ENCODE measurements around the gene GEMIN5.
"Not testable (repeated sequence)": the region's sequence is repeated elsewhere in the genome, so short reads cannot be mapped to it uniquely, and the experiment has no call there.

GEMIN5 gene

DNA sequence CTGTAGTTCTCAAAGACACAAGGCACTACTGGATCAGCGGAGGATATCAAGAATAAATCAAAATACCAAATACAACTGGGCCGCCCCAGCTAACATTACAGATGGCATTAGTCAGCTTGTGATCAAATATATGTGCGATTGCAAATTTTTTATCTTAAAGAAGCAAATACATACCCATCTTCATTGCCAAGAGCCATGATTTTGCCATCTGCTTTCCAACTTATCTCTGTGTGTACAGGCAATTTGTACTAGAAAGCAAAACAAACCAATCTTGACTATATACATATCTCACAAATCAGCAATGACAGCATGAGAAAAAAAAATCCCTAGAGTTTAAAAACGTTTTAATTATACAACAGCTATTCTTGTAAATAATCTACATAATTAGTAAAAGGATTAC lies 20.3 kb downstream of the GEMIN5 start:
- no peak for TF ChIP-seq CTCF (IDR thresholded peaks at IDR 0.05; ENCODE audit: insufficient read depth, low read depth, low read length, missing control alignments)
- no peak for DNase-seq (ENCODE audit: low read depth)
- no peak overlapping the region for H3K4me3 ChIP-seq (ENCODE audit: low read length)

- no peak for DNase-seq (ENCODE audit: low read depth)
- no peak overlapping the region for H3K4me3 ChIP-seq (ENCODE audit: low read length)
- no peak for TF ChIP-seq CTCF (IDR thresholded peaks at IDR 0.05; ENCODE audit: insufficient read depth, low read depth, low read length, missing control alignments)
These were observed 21.1 kb downstream of the GEMIN5 start for GRCh38 chr5:154916874-154917273.

DNA sequence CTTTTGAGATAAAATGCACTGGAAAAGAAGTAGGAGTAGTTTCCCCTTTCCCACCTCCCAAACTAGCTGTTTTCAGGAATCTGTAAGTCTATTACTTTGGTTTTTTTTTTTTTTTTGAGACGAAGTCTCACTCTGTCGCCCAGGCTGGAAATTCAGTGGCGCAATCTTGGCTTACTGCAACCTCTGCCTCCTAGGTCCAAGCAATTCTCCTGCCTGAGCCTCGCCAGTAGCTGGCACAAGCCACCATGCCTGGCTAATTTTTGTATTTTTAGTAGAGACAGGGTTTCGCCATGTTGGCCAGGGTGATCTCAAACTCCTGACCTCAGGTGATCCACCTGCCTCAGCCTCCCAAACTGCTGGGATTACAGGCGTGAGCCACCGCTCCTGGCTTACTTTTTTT lies 32.4 kb downstream of the GEMIN5 start:
- not testable (repeated sequence) for H3K4me3 ChIP-seq (ENCODE audit: low read length); DNase-seq (ENCODE audit: low read depth)

DNA sequence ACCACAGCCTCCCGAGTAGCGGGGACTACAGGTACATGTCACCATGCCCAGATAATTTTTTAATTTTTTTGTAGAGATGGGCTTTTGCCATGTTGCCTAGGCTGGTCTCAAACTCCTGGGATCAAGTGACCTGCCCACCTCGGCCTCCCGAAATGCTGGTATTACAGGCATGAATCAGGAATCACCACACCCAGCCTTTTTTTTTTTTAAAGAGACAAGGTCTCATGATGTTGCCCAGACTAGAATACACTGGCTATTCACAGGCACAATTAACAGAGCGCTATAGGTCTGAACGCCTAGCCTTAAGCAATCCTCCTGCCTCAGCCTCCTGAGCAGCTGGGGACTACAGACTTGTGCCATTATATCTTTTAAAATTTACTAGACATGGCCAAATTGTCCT lies 36.1 kb downstream of the GEMIN5 start:
- H3K4me3 ChIP-seq (ENCODE audit: low read length), result no peak overlapping the region
- no peak for TF ChIP-seq CTCF (IDR thresholded peaks at IDR 0.05; ENCODE audit: insufficient read depth, low read depth, low read length, missing control alignments)
- DNase-seq (ENCODE audit: low read depth), result no peak

GRCh38 chr5:154901276-154901675 lies 36.7 kb downstream of the GEMIN5 start:
- TF ChIP-seq CTCF (IDR thresholded peaks at IDR 0.05; ENCODE audit: insufficient read depth, low read depth, low read length, missing control alignments), result no peak
- no peak overlapping the region for H3K4me3 ChIP-seq (ENCODE audit: low read length)
- no peak for DNase-seq (ENCODE audit: low read depth)

GRCh38 chr5:154900066-154900465 lies 37.9 kb downstream of the GEMIN5 start:
- H3K4me3 ChIP-seq (ENCODE audit: low read length), result no peak overlapping the region
- no peak for TF ChIP-seq CTCF (IDR thresholded peaks at IDR 0.05; ENCODE audit: insufficient read depth, low read depth, low read length, missing control alignments)
- DNase-seq (ENCODE audit: low read depth), result no peak

DNA sequence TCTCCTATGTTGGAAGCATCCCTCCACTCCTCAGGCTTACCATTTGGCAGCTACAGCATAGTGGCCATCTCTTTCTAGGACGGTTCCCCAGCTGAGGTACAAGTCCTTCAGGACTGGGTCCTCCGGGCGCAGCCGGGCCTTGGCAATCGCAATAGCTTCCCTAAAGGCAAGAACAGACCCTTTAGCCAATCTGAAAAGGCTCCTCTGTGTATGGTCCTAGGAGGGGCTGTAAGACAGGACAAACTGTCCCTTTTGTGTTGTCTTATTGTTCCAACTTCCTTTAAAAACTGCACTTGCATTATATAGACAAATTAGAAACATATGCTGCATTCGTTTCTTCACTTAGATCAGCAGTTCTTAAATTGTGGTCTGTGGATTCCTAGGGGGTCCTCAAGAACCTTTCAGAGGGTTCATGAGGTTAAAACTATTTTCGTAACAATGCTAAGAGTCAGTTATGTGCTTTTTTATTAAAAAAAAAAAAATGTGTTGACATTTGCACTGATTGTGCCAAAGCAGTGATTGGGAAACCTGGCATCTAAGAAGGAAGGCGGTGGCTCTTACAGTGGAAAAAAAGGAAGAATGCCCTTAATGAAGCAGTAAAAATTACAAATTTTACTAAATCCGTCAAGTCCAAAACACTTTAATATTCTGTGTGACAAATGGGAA lies 38.7 kb downstream of the GEMIN5 start:
- H3K4me3 ChIP-seq (ENCODE audit: low read length), result no peak overlapping the region
- no peak for DNase-seq (ENCODE audit: low read depth)

More for the DNA sequence above, 38.7 kb downstream of the GEMIN5 start:
- no peak for TF ChIP-seq CTCF (IDR thresholded peaks at IDR 0.05; ENCODE audit: insufficient read depth, low read depth, low read length, missing control alignments)
